Right lobe of liver (tissue), 4 donors: ENCODE measurements around the gene RPL18A.

ENCODE experiments used
- CTCF ChIP-seq, 4 donors: fragments of 200-600 bp in 3 of 4; fragments of 450-650 bp in 1 of 4; IDR thresholded peaks; one replicate each; pipeline versions ENCODE4 v1.5.1 to v1.8.0; 2016 to 2022; ENCODE audit warnings: antibody characterized with exemption in 4 of 4, mild to moderate bottlenecking in 2 of 4
- POLR2A ChIP-seq: fragments of 450-650 bp; IDR thresholded peaks from one replicate; pipeline ENCODE4 v1.6.1; 2017; ENCODE audit warnings: antibody characterized with exemption, mild to moderate bottlenecking
- donor health status: DM: no; HTN: no; CAD: no.
- donor health status: DM: no; HTN: no; CAD: no.
- donor health status: DM: no; HTN: yes; CAD: no.

- TF ChIP-seq CTCF (IDR thresholded peaks at IDR 0.05), result no peak
- TF ChIP-seq POLR2A, result no peak
Measured at GRCh38 chr19:17865364-17866311, 5.9 kb downstream of the RPL18A start.
